ENCODE measurements around the gene TTLL5. TPM values are rescaled to one million over a fixed set of nuclear protein-coding genes. Genes with fewer than 3 reads are reported as not detected.

The TTLL5 gene
- total and polyA plus RNA-seq, 9 of the 15 experiments (the other 6 are each of a cell fraction or from before 2014, with no cell fraction given) = 4.1 to 18.9 (median 12.6) TPM

DNA sequence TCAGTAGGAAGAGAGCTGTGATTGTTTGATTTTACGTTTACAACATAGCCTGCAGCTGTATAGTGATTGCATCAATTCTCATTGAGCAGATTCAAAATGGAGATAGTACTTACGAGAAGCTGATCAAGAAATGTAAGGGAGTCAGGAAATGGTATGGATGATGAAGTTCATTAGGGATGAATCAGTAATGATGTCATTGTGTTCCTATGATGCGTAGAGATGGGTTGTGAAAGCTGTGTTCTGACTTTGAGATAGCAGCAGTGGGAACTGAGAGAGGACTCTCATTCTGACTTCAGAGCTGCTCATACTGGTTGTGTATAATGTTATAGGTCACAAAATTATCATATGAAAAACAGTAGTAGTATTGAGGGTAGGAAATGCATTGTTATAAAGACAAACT lies 44.0 kb downstream of the TTLL5 start:
- DNase-seq (ENCODE audit: extremely low read depth in 1 of 4, low spot score in 3 of 4) (no peak), FAIRE-seq (no peak), ATAC-seq (no peak)
- Histone ChIP-seq H3K9me3 (replicated peaks; ENCODE audit: control insufficient read depth, insufficient read depth, low read depth, low read length) (no peaks in the 10 kb centered on the region), H3K4me1 (replicated peaks in 1 of 2; ENCODE audit: control insufficient read depth in 2 of 2, insufficient read depth in 2 of 2, low read length in 2 of 2) (no peaks in the 10 kb centered on the region), H3K79me2 (ENCODE audit: control insufficient read depth, insufficient read depth, low read length) (no peaks in the 10 kb centered on the region), H3K27ac (ENCODE audit: extremely low read depth, low read depth, low read length) (no peak overlapping the region), H3K4me2 (ENCODE audit: insufficient read depth, low read length) (no peak overlapping the region), H3K9ac (ENCODE audit: insufficient read depth in 1 of 2, low read depth in 2 of 2, low read length in 2 of 2) (no peak overlapping the region), H3K9me1 (ENCODE audit: control insufficient read depth, insufficient read depth, low read length) (no peaks in the 10 kb centered on the region), H3K4me3 (no peak overlapping the region), H2AFZ (ENCODE audit: low read depth, low read length) (no peak overlapping the region), H3K27me3 (ENCODE audit: control insufficient read depth in 2 of 2, insufficient read depth in 2 of 2, low read length in 2 of 2) (no peaks in the 10 kb centered on the region), H4K20me1 (replicated peaks; ENCODE audit: control insufficient read depth, insufficient read depth, low read length) (no peaks in the 10 kb centered on the region), H3K36me3 (ENCODE audit: control insufficient read depth, insufficient read depth, low read length) (peaks cover 16% of the 10 kb centered on the region; the same call in 1 of the 3 replicates)
- POLR2A ChIA-PET = interaction anchor here (0.7 kb wide), 1 partner anchor 898 kb away, joined by 3 read pairs; no protein-coding TSS in a partner anchor
- whole genome bisulfite sequencing (ENCODE audit: insufficient coverage, low coverage, missing lambda C conversion rate) = 83% methylated on average over 1 of the region's 3 CpGs
- no TSS peak for BruUV-seq (replicated peaks)
- intact Hi-C loops (cut with micrococcal nuclease) = loop anchor here (10.0 kb wide), 1 partner anchor 680 kb away; no protein-coding TSS in a partner anchor
- TF ChIP-seq SMARCB1 (IDR thresholded peaks at IDR 0.05; ENCODE audit: insufficient read length, low read depth) = no peak
- TF ChIP-seq TEAD4 (IDR thresholded peaks at IDR 0.05; ENCODE audit: low read length) = no peak
- TF ChIP-seq TEAD4 (CRISPR knock-in tag; IDR thresholded peaks at IDR 0.05; ENCODE audit: borderline replicate concordance) = no peak
- CTCF ChIA-PET (ENCODE audit: low intra/inter-chr PET ratio) = no interaction called here
- in situ Hi-C loops (cut with MboI) = loop anchor here (25.0 kb wide), 1 partner anchor 682 kb away; the partner anchor contains the start of gene ESRRB

DNA sequence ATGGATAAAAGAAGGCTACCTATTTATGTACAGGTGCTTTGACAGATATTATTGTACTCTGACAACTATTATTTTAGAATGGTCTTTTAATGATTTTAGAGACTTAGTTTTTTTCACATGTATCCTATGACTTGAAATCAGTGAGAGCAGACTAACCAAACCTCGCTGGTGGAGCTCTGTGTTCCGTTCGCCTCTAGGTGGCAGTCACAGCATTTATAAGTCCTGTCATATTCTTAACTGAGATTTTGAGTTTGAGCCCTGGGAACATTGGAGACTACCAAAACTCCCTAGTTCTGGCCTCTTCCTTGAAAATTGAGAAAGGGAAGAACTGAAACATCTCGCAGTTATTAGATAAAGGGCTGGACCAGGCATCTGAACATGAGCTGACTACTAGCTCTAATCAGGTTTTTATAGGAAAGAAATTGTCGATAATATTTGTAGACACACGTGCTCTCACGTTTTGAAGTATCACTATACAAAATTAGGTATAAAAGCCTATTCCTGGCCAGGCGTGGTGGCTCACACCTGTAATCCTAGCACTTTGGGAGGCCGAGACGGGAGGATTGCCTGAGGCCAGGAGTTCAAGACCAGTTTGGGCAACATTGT lies 48.3 kb downstream of the TTLL5 start:
- no peak overlapping the region for H3K4me2 ChIP-seq (ENCODE audit: insufficient read depth, low read length)
- no peak overlapping the region for H3K4me3 ChIP-seq
- H3K27ac ChIP-seq (ENCODE audit: extremely low read depth, low read depth, low read length) = no peak overlapping the region
- H3K36me3 ChIP-seq (ENCODE audit: control insufficient read depth, insufficient read depth, low read length) = peaks cover 8% of the 10 kb centered on the region; the same call in 1 of the 3 replicates
- H3K9me3 ChIP-seq (replicated peaks; ENCODE audit: control insufficient read depth, insufficient read depth, low read depth, low read length) = no peaks in the 10 kb centered on the region
- H3K79me2 ChIP-seq (ENCODE audit: control insufficient read depth, insufficient read depth, low read length) = no peaks in the 10 kb centered on the region
- POLR2A ChIA-PET = interaction anchor here (0.6 to 2.6 kb wide), 8 partner anchors 12 to 379 kb away, joined by 3 to 7 read pairs (median 3); no protein-coding TSS in a partner anchor
- BruUV-seq (replicated peaks) = no TSS peak
- H2AFZ ChIP-seq (ENCODE audit: low read depth, low read length) = no peak overlapping the region
- H3K9me1 ChIP-seq (ENCODE audit: control insufficient read depth, insufficient read depth, low read length) = no peaks in the 10 kb centered on the region
- H3K27me3 ChIP-seq (ENCODE audit: control insufficient read depth in 2 of 2, insufficient read depth in 2 of 2, low read length in 2 of 2) = no peaks in the 10 kb centered on the region
- intact Hi-C loops (cut with micrococcal nuclease) = loop anchor here (10.0 kb wide), 1 partner anchor 675 kb away; no protein-coding TSS in a partner anchor
- CTCF ChIA-PET (ENCODE audit: low intra/inter-chr PET ratio) = interaction anchor here (0.7 to 3.1 kb wide), 2 partner anchors 272 to 936 kb away, joined by 3 to 45 read pairs; partner anchors contain the start of gene TGFB3
- peak; percentile 91 for FAIRE-seq
- no peaks in the 10 kb centered on the region for H3K4me1 ChIP-seq (replicated peaks in 1 of 2; ENCODE audit: control insufficient read depth in 2 of 2, insufficient read depth in 2 of 2, low read length in 2 of 2)
- no peaks in the 10 kb centered on the region for H4K20me1 ChIP-seq (replicated peaks; ENCODE audit: control insufficient read depth, insufficient read depth, low read length)
- peak; percentile 81 for ATAC-seq
- H3K9ac ChIP-seq (ENCODE audit: insufficient read depth in 1 of 2, low read depth in 2 of 2, low read length in 2 of 2) = no peak overlapping the region
- 43% methylated on average over 8 of the region's 10 CpGs for whole genome bisulfite sequencing (ENCODE audit: insufficient coverage, low coverage, missing lambda C conversion rate)
- in situ Hi-C loops (cut with MboI) = loop anchor here (25.0 kb wide), 1 partner anchor 678 kb away; the partner anchor contains the start of gene ESRRB
- DNase-seq (ENCODE audit: extremely low read depth in 1 of 4, low spot score in 3 of 4) = peak; percentile 47 to 75 (median 48)
- TF ChIP-seq, protein P1, sequence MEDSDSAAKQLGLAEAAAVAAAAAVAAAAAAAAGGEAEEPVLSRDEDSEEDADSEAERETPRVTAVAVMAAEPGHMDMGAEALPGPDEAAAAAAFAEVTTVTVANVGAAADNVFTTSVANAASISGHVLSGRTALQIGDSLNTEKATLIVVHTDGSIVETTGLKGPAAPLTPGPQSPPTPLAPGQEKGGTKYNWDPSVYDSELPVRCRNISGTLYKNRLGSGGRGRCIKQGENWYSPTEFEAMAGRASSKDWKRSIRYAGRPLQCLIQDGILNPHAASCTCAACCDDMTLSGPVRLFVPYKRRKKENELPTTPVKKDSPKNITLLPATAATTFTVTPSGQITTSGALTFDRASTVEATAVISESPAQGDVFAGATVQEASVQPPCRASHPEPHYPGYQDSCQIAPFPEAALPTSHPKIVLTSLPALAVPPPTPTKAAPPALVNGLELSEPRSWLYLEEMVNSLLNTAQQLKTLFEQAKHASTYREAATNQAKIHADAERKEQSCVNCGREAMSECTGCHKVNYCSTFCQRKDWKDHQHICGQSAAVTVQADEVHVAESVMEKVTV (CRISPR knock-in tag; IDR thresholded peaks at IDR 0.05) = peak; percentile 32; the same call in 1 of the 2 replicates
